HG03039 (cell line): Measurements from ENCODE around the gene MRPL45.
A peak's percentile ranks its signal among the peaks of the same experiment; 100 is the strongest.
"Not testable (repeated sequence)": the region's sequence is repeated elsewhere in the genome, so short reads cannot be mapped to it uniquely, and the experiment has no call there.

Source experiments
- ATAC-seq: cut with Tn5 transposase; IDR thresholded peaks from one replicate; pipeline ENCODE4 v1.9.1; 2021; ENCODE audit warnings: mild to moderate bottlenecking, moderate library complexity; ENCODE audit not compliant: unreplicated experiment

MRPL45 gene

DNA sequence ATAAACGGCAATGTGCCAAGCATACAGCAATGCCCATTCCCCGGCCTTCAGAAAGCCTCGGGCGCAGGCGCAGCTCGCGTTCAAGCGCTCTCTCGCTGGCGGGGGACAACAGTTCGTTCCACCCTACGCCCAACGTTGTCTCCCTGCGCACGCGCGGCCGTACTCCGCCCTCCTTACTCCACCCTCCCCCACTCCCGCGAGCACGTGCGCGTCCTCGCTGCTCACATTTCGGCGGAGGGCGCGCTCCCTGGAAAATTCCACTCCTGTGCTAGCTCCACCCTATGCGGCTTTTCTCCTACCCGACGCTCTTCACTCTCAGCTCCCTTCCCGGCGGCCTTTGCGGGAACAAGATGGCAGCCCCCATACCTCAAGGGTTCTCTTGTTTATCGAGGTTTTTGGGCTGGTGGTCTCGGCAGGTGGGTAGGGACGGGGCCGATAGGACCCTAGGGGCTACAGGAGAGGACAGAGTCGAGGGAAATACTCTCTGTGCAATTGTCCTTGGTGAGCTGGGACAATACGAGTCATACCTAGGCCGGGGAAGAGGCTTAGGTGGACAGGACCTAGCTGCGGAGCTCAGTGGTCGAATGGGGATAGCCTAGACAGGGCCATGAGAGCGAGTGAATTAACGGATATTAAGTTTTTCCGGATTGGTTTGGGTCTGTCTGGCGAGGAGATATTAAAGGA is at the start of gene MRPL45:
TSS of gene MRPL45 (plus strand) at position 335 of the 684 bp plus-strand sequence. CDS start at position 351, 16 bp downstream.
- ATAC-seq, result peak; percentile 81

DNA sequence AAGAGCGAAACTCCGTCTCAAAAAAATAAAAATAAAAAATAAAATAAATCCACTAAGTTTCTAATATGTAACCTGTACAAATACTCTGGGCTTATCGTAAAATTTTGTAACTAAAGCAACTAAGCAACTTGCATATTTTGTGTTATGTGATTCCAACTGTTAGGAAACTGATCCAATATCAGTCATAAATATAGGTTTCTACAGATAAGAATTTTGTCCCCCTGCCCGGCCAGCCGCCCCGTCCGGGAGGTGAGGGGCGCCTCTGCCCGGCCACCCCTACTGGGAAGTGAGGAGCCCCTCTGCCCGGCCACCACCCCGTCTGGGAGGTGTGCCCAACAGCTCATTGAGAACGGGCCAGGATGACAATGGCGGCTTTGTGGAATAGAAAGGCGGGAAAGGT is 43.8 kb upstream of the MRPL45 start:
- not testable (repeated sequence) for ATAC-seq

DNA sequence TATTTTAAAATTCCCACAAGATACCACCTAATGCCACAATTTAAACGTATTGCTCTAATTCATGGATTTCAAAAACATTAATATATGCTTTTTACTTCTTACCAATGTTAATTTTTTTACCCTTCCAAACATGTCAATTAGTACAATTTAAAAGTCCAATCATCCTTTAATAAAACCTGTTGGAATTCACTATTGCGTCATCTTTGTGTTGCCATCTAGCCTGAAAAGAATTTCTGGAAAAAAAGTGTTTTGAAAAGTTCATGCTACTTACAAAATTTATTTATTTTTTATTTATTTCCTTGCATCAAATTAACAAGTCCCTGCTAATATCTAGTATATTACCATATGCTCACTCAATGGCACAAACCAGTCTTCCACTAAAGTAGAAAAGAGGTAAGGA is 42.6 kb upstream of the MRPL45 start:
- ATAC-seq, result not testable (repeated sequence)

DNA sequence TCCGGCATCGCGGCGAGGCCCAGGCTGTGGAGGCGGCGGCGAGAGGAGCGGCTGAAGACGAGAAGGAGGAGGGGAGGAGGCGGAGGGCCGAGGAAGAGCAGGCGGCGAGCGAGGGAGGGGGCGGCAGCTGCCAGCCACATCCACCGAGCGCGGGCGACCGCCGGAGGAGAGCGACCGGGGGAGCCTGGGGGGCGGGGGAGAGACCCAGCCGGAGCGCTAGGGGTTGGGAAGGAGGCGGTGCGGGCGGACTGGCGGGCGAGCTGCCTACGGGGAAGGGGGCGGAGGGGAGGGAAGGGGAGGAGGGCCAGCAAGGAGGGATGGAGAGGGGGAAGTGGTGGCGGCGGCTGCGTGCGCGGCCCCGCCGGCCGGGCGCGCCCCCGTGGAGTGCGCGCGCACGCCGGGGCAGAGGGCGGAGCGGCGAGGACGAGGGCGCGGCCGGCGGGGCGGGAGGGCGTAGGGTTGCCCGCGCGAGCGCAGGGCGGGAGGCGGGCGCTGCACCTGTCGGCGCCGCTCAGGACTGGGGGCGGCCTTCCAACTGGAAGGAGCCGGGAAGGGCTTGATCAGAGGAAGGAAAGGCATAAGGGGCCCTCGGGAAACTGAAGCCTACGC is 39.9 kb upstream of the MRPL45 start:
- peak; percentile 85 for ATAC-seq

DNA sequence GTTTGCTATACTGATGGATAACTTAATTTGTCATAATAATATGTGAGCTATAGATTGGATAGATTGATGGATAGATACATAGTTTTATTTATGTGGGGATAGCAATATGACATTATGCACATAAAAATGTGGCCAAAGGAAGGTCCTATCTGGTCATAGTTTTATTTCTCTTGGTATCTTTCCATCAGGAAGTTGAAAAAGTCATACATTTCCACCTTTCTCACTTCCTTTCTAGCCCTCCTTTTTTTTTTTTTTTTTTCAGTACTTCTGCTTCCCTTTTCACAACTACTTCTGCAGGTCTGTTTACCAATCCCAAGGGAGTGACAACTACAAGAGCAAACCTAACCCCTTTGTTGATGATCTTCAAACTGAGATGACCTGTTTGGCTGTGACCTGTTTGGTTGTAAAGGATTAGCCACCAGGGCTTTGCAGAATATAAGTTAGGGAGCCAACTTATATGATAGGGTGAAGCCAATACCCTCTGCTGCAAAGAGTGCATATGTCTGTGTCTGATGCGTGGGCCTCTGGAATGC is 30.9 kb upstream of the MRPL45 start:
- ATAC-seq, result not testable (repeated sequence)

DNA sequence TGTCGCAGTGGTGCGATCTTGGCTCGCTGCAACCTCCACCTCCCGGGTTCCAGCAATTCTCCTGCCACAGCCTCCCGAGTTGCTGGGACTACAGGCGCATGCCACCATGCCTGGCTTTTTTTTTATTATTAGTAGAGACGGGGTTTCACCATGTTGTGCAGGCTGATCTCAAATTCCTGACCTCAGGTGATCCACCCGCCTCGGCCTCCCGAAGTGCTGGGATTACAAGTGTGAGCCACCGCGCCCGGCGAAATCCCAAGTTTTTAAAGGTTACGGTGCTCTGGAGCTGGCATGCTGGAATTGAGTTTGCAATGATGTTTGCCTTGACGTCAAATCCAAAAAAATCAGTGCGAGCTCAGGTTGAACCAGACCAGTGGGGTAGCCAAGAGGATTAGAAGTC is 30.4 kb upstream of the MRPL45 start:
- ATAC-seq, result not testable (repeated sequence)

DNA sequence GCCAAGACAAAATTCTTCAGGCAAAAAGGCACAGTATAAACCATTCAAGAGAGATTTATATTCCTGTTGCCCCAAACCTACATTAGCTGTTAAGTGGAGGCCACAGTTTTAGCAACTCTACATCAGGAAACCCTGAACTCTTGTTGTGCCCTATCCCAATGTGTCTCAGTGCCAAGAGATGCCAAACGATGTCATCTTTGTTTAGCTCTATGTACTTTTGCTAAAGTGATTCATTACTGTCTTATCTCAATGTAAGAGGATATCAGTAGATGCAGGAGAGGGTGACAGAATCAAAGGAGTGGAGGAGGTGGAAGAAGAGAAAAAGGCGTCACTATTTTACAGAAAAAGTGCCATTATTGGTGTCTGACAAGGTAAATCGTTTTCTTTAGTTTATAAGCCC is 28.8 kb upstream of the MRPL45 start:
- ATAC-seq, result not testable (repeated sequence)

DNA sequence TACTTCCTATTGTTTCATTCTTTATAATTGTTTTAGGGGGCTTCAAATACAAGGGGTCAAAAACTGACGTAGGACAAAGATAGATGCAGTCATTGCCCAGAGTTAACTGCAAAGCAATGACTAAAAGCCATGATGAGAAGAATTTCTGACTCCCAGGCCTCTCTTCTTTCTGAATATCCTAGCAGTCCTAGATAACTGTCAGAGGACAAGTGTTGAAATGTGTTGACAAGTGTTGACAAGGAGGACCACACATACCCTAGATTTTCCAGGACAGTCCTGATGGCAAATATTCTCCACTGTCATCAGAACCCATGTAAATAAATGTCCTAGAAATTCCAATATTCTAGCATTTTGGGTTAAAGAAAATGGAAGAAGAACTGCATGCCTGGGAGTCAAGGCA is 27.9 kb upstream of the MRPL45 start:
- not testable (repeated sequence) for ATAC-seq

DNA sequence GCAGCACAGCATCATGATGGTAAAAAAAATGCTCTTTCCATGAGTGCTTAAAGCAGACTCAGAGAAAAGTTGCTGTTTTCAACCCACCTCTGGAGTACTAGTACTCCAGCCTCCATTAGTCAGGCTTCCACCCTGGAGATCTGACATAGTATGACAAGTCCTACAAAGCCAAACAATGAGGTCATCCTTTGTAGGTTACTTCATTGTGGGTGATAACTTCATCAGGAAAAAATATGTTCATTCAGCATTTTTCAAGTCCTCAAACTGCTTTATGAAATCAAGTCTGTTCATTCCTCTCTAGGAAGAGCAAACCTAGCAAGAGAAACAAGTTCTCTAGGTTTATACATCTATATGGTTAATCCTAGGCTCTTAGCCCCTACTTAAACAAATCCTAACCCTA is 27.4 kb upstream of the MRPL45 start:
- ATAC-seq, result not testable (repeated sequence)

DNA sequence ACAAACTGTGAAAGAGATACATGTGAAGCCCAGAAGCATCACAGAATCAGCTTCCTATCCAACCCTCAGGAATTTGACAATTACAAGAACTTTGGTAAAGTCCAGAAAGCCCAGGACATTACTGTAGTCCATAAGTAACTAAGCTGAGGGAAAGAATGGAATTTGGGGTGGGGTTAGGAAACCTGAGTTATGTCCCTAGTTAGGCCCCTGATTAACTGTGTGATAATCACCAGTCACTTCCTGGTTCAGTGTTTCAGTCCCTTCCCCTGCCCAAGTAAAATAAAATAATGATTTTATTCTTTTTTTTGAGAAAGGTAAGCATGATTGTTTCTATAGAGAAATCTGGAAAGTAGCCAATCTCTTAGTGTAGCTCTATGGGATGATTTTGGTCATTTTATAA is 11.0 kb upstream of the MRPL45 start:
- ATAC-seq, result not testable (repeated sequence)

DNA sequence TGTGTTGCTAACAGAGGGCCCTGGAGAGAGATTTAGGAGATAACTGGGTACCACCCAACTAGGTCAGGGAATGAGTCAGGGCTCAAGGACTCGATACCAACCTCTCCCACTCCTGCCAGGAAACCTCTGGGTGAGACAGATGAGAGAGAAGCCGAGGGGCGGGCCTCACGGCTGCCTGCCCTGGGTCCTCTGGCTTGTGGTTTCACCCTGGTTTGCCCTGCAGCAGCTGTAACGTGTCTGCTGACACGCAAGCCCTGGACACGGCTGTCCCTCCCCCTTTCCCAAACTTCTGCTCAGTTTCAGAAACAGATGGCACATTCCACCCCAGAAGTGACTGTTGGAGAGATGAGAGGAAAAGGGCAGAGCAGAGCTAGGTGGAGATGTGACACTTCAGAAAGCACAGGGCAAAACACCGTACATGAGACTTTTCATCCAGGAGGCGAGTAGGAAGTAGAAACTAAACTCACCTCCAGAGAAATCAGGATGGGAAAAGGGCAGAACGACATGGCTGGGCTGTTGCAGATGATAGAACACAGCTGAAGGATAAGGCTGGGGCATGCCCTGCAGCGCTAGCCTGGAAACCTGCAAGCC is 10.4 kb upstream of the MRPL45 start:
- ATAC-seq, result not testable (repeated sequence)

DNA sequence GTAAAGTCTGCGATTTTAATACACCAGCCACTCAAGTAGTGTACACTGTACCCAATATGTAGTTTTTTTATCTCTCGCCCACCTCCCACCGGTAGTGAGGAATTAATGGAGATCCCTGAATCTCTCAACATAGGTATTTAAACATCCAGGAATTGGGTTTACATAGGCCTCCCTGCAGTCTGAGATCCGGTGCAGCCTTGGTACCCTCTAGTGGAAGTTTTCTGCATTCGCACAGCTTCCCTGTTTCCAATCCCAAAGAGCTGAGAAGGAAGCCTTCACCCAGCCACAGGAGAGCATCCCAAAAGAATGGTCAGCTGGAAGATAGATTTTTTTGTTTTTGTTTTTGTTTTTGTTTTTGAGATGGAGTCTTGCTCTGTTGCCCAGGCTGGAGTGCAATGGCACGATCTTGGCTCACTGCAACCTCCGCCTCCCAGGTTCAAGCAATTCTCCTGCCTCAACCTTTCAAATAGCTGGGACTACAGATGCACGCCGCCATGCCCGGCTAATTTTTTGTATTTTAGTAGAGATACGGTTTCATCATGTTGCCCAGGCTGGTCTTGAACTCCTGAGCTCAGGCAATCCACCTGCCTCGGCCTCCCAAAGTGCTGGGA is 8.6 kb upstream of the MRPL45 start:
- not testable (repeated sequence) for ATAC-seq

DNA sequence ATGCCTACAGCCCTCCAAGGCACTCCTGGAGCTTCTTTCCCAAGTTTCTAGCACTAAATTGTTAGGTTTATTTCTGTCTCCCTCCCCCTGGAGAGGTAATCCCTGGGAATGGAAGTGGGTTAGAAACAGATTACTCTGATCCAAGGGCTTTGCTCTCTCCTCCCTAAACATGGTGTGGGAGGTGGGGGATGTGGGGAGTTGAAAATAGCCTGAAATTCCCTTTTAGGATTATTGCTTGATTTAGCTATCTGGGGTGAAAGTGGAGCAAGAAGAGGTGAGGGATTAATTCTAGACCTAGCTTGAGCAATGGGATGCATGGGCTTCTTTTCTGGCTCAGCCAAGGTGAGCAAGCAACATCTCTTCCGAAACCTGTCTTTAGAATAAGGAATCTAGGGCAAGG is 7.2 kb upstream of the MRPL45 start:
- ATAC-seq, result not testable (repeated sequence)

DNA sequence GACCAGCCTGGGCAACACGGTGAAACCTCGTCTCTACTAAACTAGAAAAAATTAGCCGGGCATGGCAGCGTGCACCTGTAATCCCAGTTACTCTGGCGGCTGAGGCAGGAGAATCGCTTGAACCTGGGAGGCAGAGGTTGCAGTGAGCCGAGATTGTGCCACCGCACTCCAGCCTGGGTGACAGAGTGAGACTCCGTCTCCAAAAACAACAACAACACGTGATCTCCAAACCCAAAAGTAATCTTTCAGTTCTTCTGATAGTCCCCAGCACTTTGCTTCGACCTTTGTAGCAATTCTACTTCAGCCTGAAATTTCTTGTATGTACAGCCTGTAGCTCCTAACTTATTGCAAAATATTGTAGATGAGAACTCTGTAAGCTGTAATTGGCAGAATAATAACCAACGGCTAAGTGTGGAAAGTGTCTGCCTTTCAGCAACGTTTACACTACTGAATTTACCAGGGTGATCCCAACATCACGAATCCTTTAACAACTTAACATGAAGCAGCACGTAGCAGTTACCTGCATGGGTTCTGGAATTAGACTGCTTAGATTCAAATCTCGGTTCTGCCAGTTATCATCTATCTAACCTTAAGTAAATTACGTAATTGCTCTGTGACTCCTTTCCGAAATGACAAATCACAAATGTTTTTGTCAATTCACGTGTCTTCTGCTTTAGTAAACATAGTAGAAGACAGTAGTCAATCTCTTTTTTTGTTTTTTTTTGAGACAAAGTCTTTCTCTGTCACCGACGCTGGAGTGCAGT is 1.2 kb upstream of the MRPL45 start:
- ATAC-seq, result not testable (repeated sequence)

DNA sequence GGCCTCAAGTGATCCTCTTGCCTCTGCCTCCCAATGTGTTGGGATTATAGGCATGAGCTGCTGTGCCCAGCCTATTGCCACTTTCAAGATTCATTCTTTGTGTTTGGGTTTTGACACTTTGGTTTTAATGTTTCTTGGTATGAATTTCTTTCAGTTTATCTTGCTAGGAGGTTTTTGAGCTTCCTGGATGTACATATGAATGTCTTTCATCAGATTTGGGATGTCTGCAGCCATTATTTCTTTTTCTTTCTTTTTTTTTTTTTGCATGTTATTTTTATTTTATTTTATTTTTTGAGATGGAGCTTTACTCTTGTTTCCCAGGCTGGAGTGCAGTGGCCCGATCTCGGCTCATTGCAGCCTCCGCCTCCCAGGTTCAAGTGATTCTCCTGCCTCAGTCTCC is 18.5 kb downstream of the MRPL45 start:
- no peak for ATAC-seq

DNA sequence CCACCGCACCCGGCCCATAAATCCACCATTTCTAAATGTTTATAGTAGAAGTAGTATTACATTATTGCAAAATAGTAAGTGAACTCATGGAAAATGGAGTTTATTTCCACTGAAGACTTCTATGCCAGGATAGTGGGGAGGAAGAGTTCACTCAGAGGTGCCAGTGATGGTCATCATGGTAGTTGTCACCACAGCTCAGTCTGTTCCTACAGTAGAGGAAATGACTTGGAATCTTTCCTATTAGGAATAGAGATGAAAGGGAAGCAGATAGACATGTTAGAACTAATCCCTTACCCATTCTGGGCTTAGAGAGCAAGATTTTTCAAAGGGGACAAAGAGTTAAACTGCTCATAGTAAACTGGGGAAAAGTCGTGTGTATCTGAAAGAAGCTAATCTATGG is 20.1 kb downstream of the MRPL45 start:
- ATAC-seq, result no peak

DNA sequence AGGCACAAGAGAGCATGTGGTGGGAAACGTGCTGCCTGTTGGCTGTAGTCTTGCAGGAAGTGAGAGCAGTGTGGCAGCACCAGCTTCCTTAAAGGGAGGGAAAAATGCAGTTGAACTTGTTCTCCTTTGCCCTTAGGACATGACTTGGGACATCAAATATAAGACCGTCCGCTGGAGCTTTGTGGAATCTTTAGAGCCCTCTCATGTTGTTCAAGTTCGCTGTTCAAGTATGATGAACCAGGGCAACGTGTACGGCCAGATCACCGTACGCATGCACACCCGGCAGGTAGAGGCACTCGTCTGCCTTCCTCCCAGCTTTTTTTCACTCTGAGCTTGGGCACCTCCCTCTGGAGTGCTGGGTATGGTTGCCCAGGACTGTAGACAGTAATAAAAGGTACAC is 23.5 kb downstream of the MRPL45 start:
- no peak for ATAC-seq

DNA sequence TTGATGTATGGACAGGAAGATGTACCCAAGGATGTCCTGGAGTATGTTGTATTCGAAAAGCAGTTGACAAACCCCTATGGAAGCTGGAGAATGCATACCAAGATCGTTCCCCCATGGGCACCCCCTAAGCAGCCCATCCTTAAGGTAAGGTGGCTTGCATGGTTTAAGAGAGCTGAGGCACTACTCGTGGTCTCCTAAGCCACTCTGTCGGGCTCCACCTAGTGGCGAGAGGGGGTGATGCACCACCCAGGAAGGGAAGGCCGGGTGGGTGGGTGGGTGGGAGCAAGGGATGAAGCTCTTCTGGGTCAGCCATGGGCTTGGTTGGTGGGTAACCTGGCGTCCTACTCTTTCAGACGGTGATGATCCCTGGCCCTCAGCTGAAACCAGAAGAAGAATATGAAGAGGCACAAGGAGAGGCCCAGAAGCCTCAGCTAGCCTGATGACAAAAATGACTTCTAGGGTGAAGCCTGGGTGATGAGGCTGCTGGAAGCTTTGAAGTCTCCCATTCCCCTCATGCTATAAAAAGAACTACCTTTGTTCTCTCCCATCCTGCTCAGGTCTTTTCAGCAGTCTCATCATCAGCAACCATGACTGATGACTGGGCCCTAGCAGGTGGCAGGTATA is 25.3 kb downstream of the MRPL45 start:
- ATAC-seq, result no peak

DNA sequence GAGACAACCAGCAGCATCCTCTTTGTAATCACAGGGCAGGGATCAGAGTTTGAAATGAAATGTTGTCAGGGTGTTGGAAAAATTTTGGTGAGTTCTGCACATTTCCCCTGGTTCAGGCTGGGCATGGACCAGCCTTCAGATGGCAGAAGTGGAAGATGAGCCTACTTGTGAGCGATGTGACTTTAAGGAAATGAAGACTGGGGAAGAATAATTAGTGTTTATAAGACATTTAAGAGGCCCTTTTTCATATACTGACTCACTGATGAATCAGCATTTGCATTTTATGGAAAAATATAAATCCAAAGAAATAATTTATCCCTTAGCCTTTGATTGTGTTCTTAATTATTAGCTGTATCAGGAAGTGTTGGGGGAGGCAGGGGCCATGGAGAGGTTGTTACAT is 25.9 kb downstream of the MRPL45 start:
- ATAC-seq, result no peak

DNA sequence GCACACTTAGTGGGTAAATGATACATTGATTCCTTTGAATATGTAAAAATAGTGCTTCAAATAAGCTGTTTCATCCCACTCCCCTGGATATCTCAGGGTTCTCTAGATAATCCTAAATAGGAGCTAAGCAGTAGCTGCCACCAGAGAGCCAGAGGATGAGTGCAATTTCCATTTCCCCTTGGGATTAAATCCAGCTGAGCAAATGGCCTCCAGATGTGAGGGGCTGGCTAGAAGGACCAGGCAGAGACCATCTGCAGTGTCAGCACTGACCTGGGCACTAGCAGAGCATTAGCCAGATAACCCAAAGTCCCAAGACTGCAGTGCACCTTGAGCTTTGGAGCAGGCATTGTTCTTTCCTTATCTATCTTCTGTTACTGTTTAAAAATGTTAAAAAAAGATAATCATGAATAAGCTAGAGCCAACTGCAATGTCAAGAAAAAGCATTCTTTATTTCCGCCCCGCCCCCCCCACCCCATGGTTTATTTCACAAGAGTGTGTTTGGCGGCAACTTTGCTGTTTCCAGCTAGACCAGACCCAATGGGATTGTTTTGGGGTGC is 27.3 kb downstream of the MRPL45 start:
- no peak for ATAC-seq
